MM.1S (cell line): Measurements from ENCODE around the gene BTBD6.

Source experiments
- DNase-seq: peaks from one replicate; pipeline ENCODE4 v3.0.0-alpha.2; 2015
- H2AFZ ChIP-seq: fragments of 300-600 bp; sonication (generic); 2 replicates; pipeline ENCODE4 v1.6.0; 2016; ENCODE audit warnings: antibody characterized with exemption, low read length
- H3F3A ChIP-seq: fragments of 300-600 bp; sonication (generic); 2 replicates; pipeline ENCODE4 v1.6.1; 2016; ENCODE audit warnings: mild to moderate bottlenecking, antibody characterized with exemption, low read length, moderate library complexity, mixed read lengths; ENCODE audit not compliant: insufficient read depth
- H3K27ac ChIP-seq: fragments of 300-600 bp; sonication (generic); 2 replicates; pipeline ENCODE4 v1.5.1; 2016; ENCODE audit warnings: mild to moderate bottlenecking, low read length
- H3K27me3 ChIP-seq: fragments of 300-600 bp; sonication (generic); replicated peaks from 2 replicates; pipeline ENCODE4 v1.6.0; 2016; ENCODE audit warnings: low read length; ENCODE audit not compliant: insufficient read depth
- H3K36me3 ChIP-seq: fragments of 300-600 bp; sonication (generic); replicated peaks from 2 replicates; pipeline ENCODE4 v1.6.1; 2016; ENCODE audit warnings: mild to moderate bottlenecking, low read length, mixed read lengths; ENCODE audit not compliant: insufficient read depth
- H3K4me1 ChIP-seq: fragments of 300-600 bp; sonication (generic); 2 replicates; pipeline ENCODE4 v1.6.1; 2016; ENCODE audit warnings: low read length, mixed read lengths
- H3K4me2 ChIP-seq: fragments of 300-600 bp; sonication (generic); 2 replicates; pipeline ENCODE4 v1.6.0; 2016; ENCODE audit warnings: low read depth, low read length
- H3K4me3 ChIP-seq: fragments of 300-600 bp; sonication (generic); 2 replicates; pipeline ENCODE4 v1.5.1; 2016; ENCODE audit warnings: low read length, mixed read lengths
- H3K79me2 ChIP-seq: fragments of 300-600 bp; sonication (generic); 2 replicates; pipeline ENCODE4 v1.6.1; 2016; ENCODE audit warnings: mixed run types, low read length, mixed read lengths
- H3K9ac ChIP-seq: fragments of 300-600 bp; sonication (generic); 2 replicates; pipeline ENCODE4 v1.6.1; 2016; ENCODE audit warnings: low read length, mixed read lengths
- H3K9me2 ChIP-seq: fragments of 300-600 bp; sonication (generic); replicated peaks from 2 replicates; pipeline ENCODE4 v1.6.1; 2016; ENCODE audit warnings: mild to moderate bottlenecking, low read length, mixed read lengths; ENCODE audit not compliant: insufficient read depth
- H3K9me3 ChIP-seq: fragments of 300-600 bp; sonication (generic); replicated peaks from 2 replicates; pipeline ENCODE4 v1.6.1; 2016; ENCODE audit warnings: mild to moderate bottlenecking, low read length, mixed read lengths; ENCODE audit not compliant: insufficient read depth
- H4K20me1 ChIP-seq: fragments of 300-600 bp; sonication (generic); 2 replicates; pipeline ENCODE4 v1.6.1; 2016; ENCODE audit warnings: mild to moderate bottlenecking, low read length, moderate library complexity, mixed read lengths; ENCODE audit not compliant: insufficient read depth
- EZH2 ChIP-seq: fragments of 300-600 bp; sonication (generic); optimal IDR thresholded peaks from 2 replicates; pipeline ENCODE3; 2017; ENCODE audit warnings: low read depth, mild to moderate bottlenecking, antibody characterized with exemption, low read length, mixed read lengths
- EZH2phosphoT487 ChIP-seq: fragments of 300-600 bp; sonication (generic); IDR thresholded peaks from 2 replicates; pipeline ENCODE4 v1.6.1; 2018; ENCODE audit warnings: antibody characterized with exemption, low read length
- TF ChIP-seq, protein P1 (sequence below): fragments of 300-600 bp; sonication (generic); IDR thresholded peaks from 2 replicates; pipeline ENCODE4 v1.5.1; 2016; ENCODE audit warnings: antibody characterized with exemption, low read length, mixed read lengths

Gene BTBD6

DNA sequence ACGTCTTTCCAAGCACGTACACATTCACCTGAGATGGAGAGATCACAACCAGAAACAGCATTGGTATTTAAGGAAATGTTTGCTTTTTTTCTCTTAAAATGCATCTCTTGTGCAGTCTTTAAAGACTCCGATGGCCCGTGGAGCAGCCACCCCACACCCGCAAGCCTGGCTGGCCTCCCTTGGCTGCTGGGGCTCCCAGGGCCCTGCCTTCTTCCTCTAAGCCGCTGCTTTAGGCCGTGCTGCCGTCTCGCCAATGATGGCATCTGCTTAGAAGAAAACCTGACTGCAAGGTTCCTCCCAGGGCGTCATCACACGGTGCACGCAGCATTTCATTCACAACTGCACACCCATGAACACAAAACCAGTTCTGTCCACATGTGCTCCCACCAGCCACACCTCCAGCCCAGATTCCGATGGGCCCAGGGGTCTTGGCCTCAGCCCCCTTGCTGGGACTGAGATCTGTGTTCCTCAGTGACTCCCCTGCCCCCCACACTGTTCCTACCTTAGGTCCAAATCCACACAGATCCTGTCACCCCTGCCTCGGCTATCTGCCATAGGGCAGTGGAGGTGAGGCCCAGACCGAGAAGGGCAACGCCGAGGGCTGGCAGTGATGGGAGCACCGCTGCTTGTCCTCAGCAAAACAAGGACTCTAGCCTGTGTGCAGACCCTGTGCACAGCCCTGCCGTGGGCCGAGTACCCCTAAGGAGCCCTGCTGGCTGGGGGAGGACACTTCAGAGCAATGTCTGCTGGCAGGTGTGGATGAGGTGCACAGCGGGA is 4.4 kb downstream of the BTBD6 start:
- H3K27ac ChIP-seq, result no peak overlapping the region
- no peaks in the 10 kb centered on the region for H3K27me3 ChIP-seq
- H3K79me2 ChIP-seq, result no peaks in the 10 kb centered on the region
- H2AFZ ChIP-seq, result no peak overlapping the region
- peaks cover 9% of the 10 kb centered on the region for H3K4me1 ChIP-seq
- H4K20me1 ChIP-seq, result no peaks in the 10 kb centered on the region
- H3K9me3 ChIP-seq, result no peaks in the 10 kb centered on the region
- no peaks in the 10 kb centered on the region for H3K36me3 ChIP-seq
- no peak overlapping the region for H3K4me2 ChIP-seq
- no peak for TF ChIP-seq EZH2phosphoT487
- TF ChIP-seq EZH2, result no peak
- TF ChIP-seq, protein P1, sequence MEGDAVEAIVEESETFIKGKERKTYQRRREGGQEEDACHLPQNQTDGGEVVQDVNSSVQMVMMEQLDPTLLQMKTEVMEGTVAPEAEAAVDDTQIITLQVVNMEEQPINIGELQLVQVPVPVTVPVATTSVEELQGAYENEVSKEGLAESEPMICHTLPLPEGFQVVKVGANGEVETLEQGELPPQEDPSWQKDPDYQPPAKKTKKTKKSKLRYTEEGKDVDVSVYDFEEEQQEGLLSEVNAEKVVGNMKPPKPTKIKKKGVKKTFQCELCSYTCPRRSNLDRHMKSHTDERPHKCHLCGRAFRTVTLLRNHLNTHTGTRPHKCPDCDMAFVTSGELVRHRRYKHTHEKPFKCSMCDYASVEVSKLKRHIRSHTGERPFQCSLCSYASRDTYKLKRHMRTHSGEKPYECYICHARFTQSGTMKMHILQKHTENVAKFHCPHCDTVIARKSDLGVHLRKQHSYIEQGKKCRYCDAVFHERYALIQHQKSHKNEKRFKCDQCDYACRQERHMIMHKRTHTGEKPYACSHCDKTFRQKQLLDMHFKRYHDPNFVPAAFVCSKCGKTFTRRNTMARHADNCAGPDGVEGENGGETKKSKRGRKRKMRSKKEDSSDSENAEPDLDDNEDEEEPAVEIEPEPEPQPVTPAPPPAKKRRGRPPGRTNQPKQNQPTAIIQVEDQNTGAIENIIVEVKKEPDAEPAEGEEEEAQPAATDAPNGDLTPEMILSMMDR, result no peak
- no peak overlapping the region for H3K4me3 ChIP-seq
- no peak overlapping the region for H3K9ac ChIP-seq
- no peaks in the 10 kb centered on the region for H3K9me2 ChIP-seq
- H3F3A ChIP-seq, result no peaks in the 10 kb centered on the region
- DNase-seq, result no peak

DNA sequence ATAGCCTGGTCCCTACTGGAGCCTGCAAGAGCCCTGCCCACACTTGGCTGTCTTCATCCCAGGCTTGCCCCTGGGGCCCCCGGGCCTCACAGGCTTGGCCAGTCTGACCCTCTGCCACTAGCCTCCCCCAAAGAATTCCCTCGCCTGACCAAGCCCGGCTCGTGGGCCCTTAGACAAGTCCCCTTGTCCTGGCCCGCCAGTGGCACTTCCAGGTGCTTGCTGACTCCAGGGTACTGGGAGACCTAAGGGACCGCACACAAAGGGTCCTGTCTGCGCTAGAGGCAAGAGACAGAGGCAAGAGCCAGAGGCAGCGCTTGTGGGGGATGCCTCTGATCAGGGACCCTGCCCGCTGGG is 5.0 kb downstream of the BTBD6 start:
- Histone ChIP-seq H3K27me3 (no peaks in the 10 kb centered on the region), H3K4me2 (no peak overlapping the region), H3K4me3 (no peak overlapping the region), H3K9ac (no peak overlapping the region), H3F3A (no peaks in the 10 kb centered on the region), H3K9me3 (no peaks in the 10 kb centered on the region), H3K27ac (no peak overlapping the region), H3K79me2 (no peaks in the 10 kb centered on the region), H3K36me3 (no peaks in the 10 kb centered on the region), H4K20me1 (no peaks in the 10 kb centered on the region), H3K4me1 (peaks cover 9% of the 10 kb centered on the region), H3K9me2 (no peaks in the 10 kb centered on the region), H2AFZ (no peak overlapping the region)
- no peak for DNase-seq
- TF ChIP-seq EZH2 (no peak), EZH2phosphoT487 (no peak)
- TF ChIP-seq, protein P1, result no peak

DNA sequence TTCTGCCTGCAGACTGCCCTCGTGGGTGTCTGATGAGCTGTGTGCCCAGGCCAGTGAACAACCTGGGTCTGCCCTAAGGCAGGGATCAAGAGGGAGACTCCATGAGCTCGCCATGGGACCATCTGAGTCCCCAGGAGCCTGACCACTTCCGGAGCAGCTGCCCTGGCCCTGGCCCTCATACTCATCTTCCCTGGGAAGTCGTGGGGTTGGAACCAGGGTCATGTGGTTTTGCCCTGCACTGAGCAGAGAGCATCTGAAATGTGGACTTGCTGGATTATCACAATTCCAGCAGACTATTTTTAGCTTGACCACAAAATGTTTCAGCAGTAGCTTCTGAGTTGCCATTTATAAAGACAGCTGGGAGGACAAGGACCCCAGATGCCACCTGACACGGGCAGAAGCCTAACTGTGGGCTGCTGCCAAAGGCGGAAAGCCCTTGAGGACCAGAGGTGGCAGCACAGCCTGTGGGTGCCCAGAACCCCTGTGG is 6.7 kb downstream of the BTBD6 start:
- TF ChIP-seq EZH2 (no peak), EZH2phosphoT487 (no peak)
- TF ChIP-seq, protein P1, result no peak
- no peak overlapping the region for H3K9ac ChIP-seq
- H3K4me1 ChIP-seq, result peaks cover 9% of the 10 kb centered on the region
- no peaks in the 10 kb centered on the region for H3K27me3 ChIP-seq
- no peaks in the 10 kb centered on the region for H3F3A ChIP-seq
- DNase-seq, result peak; percentile 8
- H4K20me1 ChIP-seq, result no peaks in the 10 kb centered on the region
- no peaks in the 10 kb centered on the region for H3K36me3 ChIP-seq
- H3K79me2 ChIP-seq, result no peaks in the 10 kb centered on the region
- H3K9me2 ChIP-seq, result no peaks in the 10 kb centered on the region
- no peak overlapping the region for H2AFZ ChIP-seq
- no peaks in the 10 kb centered on the region for H3K9me3 ChIP-seq
- H3K27ac ChIP-seq, result no peak overlapping the region
- H3K4me2 ChIP-seq, result no peak overlapping the region
- H3K4me3 ChIP-seq, result no peak overlapping the region
